SU-DHL-6 (cell line): ENCODE results near the gene GNAI1.

ENCODE experiments used
- EZH2phosphoT487 ChIP-seq: fragments of 200-600 bp; sonication (generic), shearing (Covaris generic); conservative IDR thresholded peaks from 2 replicates; pipeline ENCODE4 v1.6.1; 2018; ENCODE audit warnings: mild to moderate bottlenecking, antibody characterized with exemption, low read length, moderate library complexity, mixed read lengths
- TF ChIP-seq, protein P1 (sequence below): fragments of 200-600 bp; sonication (generic); IDR thresholded peaks from one replicate; pipeline ENCODE4 v1.5.1; 2017; ENCODE audit warnings: antibody characterized with exemption, mild to moderate bottlenecking, low read length, moderate library complexity; ENCODE audit not compliant: insufficient read depth, poor library complexity, severe bottlenecking

- TF ChIP-seq, protein P1, sequence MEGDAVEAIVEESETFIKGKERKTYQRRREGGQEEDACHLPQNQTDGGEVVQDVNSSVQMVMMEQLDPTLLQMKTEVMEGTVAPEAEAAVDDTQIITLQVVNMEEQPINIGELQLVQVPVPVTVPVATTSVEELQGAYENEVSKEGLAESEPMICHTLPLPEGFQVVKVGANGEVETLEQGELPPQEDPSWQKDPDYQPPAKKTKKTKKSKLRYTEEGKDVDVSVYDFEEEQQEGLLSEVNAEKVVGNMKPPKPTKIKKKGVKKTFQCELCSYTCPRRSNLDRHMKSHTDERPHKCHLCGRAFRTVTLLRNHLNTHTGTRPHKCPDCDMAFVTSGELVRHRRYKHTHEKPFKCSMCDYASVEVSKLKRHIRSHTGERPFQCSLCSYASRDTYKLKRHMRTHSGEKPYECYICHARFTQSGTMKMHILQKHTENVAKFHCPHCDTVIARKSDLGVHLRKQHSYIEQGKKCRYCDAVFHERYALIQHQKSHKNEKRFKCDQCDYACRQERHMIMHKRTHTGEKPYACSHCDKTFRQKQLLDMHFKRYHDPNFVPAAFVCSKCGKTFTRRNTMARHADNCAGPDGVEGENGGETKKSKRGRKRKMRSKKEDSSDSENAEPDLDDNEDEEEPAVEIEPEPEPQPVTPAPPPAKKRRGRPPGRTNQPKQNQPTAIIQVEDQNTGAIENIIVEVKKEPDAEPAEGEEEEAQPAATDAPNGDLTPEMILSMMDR, result no peak
- no peak for TF ChIP-seq EZH2phosphoT487
Measured at GRCh38 chr7:80249184-80249583, 114.6 kb downstream of the GNAI1 start.
